NT2/D1 (cell line): ENCODE results near the gene ZNF845.

ENCODE experiments used
- YY1 ChIP-seq: IDR thresholded peaks from 2 replicates; pipeline ENCODE4 v1.6.1; 2011; ENCODE audit not compliant: insufficient read length, insufficient read depth
- ZNF274 ChIP-seq: IDR thresholded peaks from 2 replicates; pipeline ENCODE4 v1.6.1; 2011; ENCODE audit warnings: mild to moderate bottlenecking, low read depth, low read length

GRCh38 chr19:53285087-53285486 lies 48.5 kb upstream of the ZNF845 start:
- TF ChIP-seq YY1 (no peak), ZNF274 (no peak)
